ENCODE data around the gene PLAAT3.
"Not testable (repeated sequence)": the region's sequence is repeated elsewhere in the genome, so short reads cannot be mapped to it uniquely, and the experiment has no call there.

The PLAAT3 gene

DNA sequence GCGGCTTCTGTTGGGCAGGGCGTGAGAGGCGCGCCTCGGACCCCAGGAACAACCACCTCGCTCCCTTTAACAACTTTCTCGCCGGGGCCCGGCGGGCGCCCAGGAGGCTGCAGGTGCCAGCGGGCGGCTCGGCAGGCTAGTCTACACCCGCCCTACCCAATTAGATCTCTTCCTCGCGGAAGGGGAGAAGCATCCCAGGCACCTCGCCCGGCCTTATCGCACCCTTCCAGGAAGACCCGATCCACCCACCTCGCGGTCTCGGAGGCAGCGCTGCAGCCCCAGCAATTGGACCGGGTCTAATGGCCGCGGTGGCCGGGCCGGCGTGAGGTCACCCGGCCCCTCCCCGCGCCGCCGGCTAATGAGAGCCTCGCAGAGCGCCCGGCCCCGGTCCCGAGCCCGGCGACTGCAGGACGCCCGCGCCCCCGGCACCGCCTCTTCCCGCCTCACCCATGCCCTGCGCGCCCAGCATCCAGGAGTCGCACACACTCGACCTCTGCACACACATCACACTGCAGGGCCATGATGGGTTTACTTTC is at the start of gene PLAAT3:
TSS of gene PLAAT3 (minus strand) at position 298 of the 536 bp plus-strand sequence. CDS start 419 bp downstream, outside the sequence.
- peak; percentile 65 for DNase-seq

DNA sequence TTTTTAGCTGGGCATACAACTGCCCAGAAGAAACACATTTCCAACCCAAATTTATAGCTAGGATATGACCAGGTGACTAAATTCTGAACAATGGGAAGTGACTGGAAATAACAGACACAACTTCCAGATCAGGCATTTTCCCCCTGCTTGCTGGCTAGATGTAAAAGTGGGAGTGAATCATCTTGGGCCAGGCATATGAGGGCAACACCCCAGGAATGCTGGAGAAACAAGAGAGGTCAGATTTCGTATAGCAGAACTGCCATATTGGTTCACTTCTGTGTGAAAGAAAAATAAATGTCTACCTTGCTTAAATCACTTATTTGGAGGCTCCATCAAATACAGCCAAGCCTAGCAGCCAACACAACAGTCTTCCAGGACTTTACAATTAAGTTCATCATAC is 49.6 kb upstream of the PLAAT3 start:
- DNase-seq: no peak

DNA sequence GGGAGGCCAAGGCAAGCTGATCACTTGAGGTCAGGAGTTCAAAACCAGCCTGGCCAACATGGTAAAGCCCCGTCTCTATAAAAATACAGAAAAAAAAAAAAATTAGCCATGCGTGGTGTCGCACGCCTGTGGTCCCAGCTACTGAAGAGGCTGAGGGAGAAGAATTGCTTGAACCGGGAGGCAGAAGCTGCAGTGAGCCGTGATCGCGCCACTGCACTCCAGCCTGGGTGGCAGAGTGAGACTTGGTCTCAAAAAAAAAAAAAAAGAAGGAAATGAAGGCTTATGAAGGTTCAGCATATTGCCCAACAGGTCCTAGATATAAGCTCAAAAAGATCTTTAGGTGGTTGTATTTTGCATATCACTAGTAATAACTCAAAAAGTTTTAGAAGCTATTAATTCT is 46.7 kb upstream of the PLAAT3 start:
- DNase-seq: no peak

DNA sequence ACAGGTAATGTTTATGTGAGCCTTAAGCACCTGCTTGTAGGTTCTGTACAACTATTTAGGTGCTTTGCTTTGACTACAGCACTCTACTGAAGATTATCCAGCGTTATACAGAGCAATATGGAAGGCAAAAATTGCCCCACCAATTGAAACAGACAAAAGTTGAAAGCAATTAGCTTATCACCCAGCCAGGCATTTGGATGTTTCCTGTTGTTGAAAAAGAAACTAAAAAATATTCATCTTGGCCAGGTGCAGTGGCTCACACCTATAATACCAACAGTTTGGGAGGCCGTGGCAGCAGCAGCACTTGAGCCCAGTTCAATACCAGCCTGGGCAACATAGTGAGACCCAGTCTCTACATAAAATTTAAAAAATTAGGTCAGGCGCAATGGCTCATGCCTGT is 38.4 kb upstream of the PLAAT3 start:
- no peak for DNase-seq

DNA sequence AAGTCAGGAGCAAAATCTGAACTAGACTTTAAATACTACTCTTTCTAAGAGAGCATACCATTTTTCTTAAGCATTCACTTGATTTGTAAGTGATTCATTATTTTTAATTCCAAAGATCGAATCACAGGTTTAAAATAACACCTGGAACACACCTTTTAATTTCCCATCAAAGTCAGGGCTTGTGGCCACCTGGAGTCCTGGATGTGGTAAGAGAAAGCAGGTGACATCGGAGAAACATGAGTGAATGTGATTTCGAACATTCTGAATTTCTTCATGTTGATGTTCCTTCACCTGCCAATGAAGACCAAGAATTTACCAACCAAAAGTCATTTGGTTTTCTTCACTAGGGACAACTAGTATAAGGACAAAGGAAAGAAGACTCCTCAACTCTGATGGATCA is 29.0 kb upstream of the PLAAT3 start:
- DNase-seq: no peak

DNA sequence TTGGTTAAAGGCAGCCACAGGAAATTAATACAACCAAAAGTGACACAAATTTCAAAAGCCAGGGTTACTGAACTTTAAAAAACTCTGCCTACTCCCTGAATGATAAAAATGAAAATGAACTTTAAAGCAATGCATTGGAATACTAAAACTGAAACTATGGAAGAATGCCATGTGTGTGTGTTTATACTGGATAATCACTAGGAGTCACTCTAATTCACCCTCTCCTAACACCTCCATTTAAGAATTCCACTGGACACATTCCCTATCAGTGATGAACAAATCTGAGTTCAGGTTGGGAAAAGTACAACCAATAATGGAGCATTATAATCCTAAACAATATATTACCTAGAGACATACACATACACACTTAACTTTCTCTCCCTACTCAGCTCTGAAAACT is 27.5 kb upstream of the PLAAT3 start:
- no peak for DNase-seq

DNA sequence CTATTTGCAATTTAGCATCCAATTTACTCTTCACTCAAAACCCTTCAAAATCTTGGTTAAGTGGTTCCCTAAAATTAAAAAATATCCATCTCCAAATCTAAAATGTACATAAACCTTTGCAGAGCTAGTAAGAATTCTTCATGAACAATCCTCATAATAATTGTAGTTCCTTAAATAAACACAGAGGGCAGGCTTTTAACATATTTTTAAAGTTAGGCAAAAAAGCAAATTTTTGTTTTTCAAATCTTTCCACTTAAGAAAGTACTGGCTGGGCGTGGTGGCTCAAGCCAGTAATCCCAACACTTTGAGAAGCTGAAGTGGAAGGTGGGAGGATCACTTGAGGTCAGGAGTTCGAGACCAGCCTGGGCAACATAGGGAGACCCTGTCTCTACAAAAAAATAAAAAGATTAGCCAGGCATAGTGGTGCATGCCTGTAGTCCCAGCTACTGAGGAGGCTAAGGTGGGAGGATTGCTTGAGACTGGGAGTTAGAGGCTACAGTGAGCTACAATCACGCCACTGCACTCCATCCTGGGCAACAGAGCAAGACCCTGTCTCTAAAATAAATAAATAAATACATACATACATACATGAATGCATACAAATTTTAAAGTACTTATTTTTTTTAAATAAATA is 25.1 kb upstream of the PLAAT3 start:
- no peak for DNase-seq

DNA sequence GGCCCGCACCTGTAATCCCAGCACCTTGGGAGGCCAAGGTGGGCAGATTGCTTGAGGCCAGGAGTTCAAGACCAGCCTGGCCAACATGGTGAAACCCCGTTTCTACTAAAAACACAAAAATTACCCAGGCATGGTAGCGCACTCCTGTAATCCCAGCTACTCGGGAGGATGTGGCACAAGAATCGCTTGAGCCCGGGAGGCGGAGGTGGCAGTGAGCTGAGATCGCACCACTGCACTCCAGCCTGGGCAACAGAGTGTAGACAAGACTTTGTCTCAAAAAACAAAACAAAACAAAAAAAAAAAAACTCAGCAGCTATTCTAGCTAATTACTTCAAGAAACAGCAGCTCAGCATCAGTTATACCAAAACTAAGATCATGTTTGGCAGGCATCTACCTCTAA is 24.2 kb upstream of the PLAAT3 start:
- not testable (repeated sequence) for DNase-seq

DNA sequence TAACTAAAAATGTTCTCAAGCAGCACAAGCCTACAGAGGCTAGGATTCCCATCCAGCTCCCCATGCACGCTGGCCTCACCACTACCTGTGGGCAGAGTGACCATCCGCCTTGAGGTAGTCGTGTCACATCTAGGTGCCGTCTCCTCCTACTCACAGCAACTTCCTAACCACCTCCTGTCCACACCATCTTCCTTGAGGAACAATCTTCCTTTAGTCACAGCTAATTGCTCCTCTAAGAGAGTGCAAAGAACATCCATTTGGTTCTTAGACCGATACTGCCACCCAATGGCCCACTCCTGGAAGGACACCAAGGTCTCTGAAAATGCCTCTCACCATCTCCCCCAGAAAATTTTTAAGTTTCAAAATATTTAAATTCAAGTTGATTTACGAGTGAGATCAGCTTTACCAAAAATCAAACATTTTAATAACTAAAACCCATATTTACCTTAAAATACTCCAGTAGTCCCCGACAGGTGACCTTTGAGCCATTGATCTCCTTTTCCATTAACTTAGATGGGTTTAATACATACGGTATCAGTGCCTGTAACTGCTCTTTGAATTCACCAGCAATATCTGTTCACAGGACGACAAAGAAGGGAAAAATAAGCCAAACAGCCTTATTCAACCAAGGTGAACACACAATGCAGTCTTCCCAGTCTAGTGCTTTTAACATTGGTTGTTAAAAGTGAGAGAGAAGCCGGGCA is 21.7 kb upstream of the PLAAT3 start:
- DNase-seq: peak; percentile 32

DNA sequence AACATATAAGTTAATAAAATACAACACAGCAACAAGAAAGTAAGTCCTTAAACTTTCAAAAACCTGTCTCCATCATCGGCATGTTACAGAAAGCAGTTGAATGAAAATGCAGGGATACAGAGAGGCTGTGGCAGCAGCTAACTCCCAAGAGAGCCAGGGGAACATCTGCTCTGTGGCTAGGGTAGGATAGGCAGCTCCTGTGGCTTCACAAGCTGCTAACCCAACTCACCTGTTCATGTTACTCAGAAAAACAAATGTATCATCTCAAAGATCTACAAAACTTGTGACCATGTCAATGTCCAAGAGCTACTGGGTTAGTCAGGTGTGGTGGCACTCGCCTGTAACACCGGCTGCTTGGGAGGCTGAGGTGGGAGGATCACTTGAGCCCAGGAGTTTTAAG is 15.2 kb upstream of the PLAAT3 start:
- no peak for DNase-seq

DNA sequence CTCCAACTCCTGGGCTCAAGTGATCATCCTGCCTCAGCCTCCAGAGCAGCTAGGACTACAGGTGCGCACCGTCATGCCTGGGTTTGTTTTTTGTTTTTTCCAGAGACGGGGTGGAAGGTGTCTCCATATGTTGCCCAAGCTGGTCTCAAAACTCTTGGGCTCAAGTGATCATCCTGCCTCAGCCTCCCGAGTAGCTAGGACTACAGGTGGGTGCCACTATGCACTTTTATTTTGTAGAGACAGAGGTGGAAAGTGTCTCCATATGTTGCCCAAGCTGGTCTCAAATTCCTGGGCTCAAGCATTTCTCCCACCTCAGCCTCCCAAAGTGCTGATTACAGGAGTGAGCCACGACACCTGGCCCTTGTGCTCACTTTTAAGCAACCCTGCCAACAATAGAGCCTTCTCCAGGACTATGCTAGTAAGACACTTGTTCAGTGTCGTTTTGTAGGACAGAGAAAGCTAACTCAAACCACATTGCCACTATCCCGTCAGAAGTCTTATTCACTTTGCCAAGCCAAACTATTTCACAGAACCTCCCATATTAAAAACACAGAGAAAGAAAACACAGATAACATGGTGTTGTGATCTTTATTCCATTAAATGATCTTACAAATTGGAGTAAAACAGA is 9.4 kb upstream of the PLAAT3 start:
- DNase-seq: no peak

DNA sequence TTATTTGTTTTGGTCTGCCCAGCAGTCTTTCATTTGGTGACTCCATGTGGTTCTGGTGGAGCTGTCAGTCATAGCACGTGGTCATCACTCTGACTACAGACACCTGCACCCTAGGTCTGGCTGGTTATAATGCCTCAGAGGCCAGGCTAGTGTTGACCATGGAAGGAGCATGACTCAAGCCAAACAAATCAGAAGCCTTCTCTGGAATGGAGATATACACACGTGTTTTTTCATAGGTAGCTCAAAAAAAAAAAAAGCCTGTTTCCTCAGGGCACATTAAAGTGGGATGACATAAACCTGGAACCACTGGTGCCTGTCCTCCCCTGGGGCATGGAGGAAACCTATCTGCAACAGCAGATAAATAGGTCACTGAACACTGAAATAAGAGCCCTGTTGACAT is 8.1 kb upstream of the PLAAT3 start:
- no peak for DNase-seq

DNA sequence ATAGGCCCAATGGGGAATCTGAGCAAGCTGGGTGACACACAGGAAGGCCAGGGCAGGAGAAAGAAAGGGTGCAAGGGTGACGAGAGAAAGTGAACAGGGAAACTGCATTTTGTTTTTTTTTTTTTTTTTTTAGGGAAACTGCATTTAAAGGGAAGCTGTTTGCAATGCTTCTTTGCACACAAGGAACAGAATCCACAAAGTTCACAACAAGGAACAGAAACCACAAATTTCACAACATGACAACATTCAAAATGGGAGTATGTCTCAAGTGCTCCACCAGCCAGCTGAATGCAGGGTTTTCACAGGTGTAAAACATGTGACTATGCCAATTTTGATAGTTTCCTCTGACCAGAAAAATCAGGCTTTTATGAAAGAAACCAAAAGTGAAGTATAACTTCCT is 6.8 kb upstream of the PLAAT3 start:
- no peak for DNase-seq

DNA sequence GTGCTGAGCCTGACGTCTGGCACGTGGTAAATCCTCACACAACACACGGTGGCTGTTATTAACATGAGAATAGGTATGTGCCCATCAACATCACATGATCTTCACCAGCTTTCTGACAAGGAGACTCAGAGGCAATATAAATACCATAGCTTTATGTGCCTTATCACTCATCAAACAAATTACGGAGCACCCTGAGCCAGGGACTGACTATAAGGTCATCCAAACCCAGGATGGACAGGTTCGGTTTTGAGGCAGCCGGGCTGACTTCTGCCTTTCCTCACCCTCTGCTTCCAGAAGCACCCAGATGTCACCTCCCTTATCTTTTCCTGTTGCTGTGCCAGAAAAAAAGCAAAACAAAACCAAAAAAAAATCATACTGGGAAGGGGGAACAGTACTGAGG is 5.7 kb upstream of the PLAAT3 start:
- DNase-seq: no peak

DNA sequence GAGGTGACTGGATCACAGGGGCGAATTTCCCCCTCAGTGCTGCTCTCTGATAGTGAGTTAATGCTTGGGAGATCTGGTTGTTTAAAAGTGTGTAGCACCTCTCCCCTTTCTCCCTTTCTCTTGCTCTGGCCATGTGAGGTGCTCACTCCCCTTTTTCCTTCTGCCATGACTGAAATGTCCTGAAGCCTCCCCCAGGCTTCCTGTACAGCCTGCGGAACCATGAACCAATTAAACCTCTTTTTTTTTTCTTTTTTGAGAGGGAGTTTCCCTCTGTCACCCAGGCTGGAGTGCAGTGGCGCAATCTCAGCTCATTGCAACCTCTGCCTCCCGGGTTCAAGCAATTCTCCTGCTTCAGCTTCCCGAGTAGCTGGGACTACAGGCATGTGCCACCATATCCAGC is 3.5 kb upstream of the PLAAT3 start:
- not testable (repeated sequence) for DNase-seq

DNA sequence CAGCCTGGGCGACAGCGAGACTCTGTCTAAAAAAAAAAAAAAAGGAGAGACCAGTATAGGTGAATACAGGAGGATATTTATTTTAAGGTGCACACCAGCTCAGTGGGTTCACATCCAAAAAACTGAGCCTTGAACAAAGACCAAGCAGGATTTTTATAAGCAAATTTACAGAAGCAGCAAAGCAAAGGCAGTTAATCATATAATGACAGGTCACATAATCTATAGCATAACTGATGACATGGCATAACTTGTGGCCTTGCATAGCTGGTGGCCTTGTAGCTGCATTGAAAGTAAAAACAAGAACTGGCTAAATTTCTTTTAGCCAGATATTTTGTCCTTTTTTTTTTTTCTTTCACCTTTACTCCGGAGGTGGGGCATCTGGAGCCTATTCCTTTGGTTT is 2.7 kb upstream of the PLAAT3 start:
- no peak for DNase-seq

DNA sequence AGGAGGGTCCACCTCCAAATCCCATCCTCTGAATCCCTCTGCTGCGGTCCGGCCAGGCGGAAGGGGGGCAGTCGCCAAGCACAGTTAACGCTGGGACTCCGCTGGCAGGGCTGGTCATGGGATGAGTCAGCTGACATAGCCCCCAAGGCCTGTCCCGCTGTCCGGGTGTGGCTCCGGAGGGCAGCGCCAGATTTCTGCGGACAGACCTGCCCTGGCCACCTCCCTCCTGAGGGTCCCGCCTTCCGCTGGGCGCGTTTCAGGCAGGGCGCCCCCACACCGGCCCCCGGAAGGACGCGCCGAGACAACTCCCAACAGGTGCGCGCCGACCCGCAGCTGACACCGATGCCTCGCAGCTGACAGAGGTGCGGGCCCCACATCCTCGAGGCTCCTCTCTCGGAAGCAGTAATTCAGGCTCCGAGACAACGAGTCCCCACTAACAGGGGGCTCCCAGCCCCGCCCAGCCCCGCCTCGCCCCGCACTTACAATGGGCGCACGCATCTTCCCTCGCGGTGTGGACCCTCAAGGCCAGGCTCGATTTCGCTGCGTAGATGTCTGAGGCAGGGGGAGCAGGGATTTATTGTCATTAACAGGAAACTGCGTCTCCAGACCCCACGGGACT is 607 bp downstream of the PLAAT3 start:
- DNase-seq: no peak

DNA sequence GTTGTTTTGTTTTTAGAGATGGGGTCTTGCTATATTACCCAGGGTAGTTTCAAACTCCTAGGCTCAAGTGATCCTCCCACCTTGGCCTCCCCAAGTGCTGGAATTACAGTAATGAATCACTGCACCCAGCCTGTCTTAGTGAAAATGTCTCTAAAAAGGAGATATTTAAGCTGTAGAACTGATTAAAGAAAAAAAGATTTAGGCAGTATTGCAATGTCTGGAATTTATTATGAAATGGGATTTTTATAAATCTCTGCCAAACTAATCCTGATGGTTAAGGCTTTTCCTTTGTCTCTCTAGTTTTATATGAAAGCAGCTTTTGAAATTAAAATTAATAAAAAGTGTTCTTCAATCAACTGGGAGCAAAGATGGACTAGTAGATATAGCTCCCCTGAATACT is 2.1 kb downstream of the PLAAT3 start:
- no peak for DNase-seq

DNA sequence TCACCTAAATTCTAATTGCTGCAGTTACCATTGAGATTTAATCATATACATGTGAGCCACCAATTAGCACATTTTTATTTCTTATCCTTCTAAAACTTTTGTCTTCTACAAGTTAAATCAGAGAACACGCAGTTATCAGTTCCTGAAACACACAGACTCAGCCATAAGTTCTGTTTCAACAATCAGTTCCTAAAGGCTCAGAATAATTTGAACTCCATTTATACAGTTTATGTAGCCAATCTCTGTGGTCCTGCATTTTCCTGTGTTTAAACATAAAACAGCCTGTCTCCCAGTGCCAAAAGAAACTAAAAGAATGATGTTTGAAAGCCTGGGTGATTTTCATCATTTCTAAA is 2.9 kb downstream of the PLAAT3 start:
- no peak for DNase-seq

DNA sequence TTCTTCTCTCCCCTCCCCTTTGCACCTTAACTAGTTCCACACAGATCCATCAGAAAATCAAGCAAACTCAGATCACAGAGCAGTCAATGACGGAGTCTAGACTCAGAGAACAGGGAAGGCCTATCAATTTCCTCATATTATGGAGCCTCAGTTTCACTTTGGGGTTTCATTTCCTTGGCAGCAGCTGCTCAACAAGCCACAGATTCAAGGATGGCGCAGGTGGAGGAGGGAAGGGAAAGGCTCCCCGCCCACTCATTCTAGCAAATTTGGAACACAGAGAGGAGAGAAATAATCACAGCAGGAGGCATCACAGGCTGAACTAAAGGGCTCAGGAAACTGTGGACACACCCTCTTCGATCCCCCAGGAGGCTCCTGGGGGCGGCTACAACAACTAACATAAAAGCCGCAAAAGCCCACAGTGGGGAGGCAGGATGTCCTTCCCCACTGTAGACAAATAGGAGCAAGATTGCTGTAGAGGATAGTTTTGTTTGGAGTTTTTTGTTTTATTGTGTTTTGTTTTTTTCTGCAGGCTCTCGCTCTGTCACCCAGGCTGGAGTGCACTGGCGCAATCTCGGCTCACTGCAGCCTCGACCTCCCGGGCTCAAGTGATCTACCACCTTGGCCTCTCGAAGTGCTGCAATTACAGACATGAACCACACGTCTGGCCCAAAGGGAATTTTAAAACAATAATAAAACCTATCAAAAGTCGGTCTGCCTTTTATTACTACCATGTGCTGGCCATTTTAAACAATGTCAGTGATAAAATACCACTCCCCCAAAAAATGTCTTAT is 3.4 kb downstream of the PLAAT3 start:
- no peak for DNase-seq

DNA sequence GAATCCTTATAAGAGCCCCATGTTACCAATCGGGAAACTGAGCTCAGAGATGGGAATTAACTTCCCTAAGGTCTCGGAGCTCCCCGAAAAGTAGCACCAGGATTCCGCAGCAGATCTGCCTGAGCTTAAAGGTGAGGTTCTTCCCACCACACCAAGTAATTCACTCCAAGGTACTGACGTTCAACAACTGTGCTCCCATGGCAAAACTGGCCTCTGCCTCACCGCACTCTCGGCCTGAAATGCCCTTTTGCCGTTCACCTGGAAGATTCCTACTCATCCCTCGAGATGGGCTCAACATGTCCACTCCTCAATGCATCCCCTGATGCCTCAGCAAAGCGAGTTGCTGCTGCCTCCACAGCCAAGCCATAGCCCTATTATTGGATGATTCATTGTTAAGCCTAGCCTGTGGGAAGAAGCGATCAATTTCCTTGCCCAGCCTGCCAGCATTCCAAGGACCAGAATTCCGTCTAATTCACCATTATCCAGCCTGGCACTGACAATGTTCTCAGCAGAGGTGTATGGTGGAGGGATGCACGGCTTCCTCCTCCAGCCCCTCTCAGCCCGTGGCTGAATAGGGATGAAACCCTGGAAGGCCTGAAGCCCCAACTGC is 4.2 kb downstream of the PLAAT3 start:
- DNase-seq: no peak

DNA sequence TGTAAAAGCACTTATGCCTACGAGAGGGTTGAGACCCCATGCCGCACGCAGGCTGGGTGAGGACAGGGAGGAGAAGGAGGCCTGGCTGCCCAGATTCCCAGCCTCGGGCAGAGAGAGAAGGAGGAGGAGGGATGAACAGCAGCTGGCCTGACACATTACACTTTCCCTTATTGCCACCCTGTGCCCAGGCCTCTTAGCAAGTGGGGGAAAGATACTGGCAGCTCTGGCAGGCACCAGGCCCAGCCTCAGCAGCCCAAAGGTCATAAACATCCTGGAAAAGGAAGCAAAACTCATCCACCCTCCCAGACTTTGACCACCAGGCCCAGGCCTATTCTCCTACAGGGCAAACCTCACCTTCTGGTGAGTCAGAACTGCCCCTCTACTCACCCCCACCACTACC is 4.7 kb downstream of the PLAAT3 start:
- DNase-seq: no peak

All from NK-92 treated with Interleukin-12 subunit alpha and Interleukin-12 subunit beta, amount 100 ng/mL, for 24 hours (cell line).